HL-60 (cell line): ENCODE results near the gene PPP1R9A.

Experiments
- CTCF ChIP-seq: IDR thresholded peaks from one replicate; pipeline ENCODE4 v1.5.1; 2011; ENCODE audit warnings: low read length, control low read depth, inconsistent platforms; ENCODE audit not compliant: insufficient read depth
- POLR2AphosphoS5 ChIP-seq: IDR thresholded peaks from 2 replicates; pipeline ENCODE4 v1.6.1; 2012; ENCODE audit warnings: low read depth
- TF ChIP-seq, protein P1 (sequence below): IDR thresholded peaks from 2 replicates; pipeline ENCODE4 v1.6.1; 2012; ENCODE audit warnings: low read depth; ENCODE audit not compliant: insufficient replicate concordance

DNA sequence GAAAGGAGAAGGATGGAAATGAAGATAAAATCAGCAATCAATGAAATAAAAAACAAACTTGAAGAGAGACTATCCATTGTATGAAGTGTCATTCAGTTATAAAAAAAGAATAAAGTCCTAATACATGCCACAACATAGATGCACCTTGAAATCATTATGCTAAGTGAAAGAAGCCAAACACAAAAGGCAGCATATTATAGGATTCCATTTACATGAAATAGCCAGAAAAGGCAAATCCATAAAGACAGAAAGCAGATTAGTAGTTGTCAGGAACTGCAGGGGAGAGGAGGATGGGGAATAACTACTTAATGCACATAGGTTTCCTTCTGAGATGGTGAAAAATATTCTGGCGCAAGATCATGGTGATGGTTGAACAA, 423.6 kb downstream of the PPP1R9A start:
- TF ChIP-seq CTCF (no peak), POLR2AphosphoS5 (no peak)
- TF ChIP-seq, protein P1, sequence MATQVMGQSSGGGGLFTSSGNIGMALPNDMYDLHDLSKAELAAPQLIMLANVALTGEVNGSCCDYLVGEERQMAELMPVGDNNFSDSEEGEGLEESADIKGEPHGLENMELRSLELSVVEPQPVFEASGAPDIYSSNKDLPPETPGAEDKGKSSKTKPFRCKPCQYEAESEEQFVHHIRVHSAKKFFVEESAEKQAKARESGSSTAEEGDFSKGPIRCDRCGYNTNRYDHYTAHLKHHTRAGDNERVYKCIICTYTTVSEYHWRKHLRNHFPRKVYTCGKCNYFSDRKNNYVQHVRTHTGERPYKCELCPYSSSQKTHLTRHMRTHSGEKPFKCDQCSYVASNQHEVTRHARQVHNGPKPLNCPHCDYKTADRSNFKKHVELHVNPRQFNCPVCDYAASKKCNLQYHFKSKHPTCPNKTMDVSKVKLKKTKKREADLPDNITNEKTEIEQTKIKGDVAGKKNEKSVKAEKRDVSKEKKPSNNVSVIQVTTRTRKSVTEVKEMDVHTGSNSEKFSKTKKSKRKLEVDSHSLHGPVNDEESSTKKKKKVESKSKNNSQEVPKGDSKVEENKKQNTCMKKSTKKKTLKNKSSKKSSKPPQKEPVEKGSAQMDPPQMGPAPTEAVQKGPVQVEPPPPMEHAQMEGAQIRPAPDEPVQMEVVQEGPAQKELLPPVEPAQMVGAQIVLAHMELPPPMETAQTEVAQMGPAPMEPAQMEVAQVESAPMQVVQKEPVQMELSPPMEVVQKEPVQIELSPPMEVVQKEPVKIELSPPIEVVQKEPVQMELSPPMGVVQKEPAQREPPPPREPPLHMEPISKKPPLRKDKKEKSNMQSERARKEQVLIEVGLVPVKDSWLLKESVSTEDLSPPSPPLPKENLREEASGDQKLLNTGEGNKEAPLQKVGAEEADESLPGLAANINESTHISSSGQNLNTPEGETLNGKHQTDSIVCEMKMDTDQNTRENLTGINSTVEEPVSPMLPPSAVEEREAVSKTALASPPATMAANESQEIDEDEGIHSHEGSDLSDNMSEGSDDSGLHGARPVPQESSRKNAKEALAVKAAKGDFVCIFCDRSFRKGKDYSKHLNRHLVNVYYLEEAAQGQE = no peak
